Measurements from ENCODE around the gene CIC. TPM values are rescaled to one million over a fixed set of nuclear protein-coding genes. Genes with fewer than 3 reads are reported as not detected.
A peak's percentile ranks its signal among the peaks of the same experiment; 100 is the strongest.

Gene CIC
- total and polyA plus RNA-seq, 9 of the 15 experiments (the other 6 are each of a cell fraction or from before 2014, with no cell fraction given): 0.07 to 44.7 (median 8.6) TPM

DNA sequence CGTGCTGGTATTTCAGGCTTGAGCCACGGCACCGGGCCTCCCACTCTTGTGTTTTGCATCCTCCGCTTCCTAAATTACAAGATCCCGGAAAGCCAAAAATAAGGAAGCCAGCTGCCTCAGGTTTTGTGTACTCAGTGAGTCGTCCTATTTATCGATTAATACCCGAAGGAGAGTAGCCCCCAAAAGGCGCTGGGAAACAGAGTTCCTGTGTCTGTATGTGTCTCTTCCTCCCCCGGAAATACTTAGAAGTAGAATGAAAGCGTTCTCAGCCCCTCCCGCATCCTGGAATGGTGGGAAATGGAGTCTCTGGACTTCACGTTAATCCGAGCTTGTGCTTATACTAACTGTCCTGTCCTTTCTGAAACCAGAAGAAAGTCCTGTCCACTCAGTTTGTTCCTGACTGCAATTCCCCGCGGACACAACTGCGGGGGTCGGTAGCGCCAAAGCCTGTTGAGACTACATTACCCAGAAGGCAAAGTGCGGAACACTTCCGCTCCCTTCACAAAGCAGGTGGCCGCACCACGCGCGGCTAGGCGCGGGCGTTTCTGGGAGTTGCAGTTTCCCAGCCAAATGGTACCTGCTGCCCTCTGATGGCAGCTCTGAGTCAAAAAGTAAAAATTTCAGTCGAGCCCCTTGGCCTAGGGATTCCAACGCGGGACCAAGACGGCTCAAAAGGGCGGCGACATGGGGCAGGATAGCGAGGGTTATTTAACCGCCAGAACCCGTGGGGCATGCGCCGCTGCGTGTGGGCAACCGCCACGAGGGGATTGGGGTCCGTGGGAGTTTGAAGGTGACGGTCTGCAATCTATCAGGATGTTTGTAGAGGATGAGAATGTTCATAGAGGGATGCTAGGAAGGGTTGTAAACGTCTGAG lies 24.5 kb upstream of the CIC start (continued):
- TF ChIP-seq, protein P1, sequence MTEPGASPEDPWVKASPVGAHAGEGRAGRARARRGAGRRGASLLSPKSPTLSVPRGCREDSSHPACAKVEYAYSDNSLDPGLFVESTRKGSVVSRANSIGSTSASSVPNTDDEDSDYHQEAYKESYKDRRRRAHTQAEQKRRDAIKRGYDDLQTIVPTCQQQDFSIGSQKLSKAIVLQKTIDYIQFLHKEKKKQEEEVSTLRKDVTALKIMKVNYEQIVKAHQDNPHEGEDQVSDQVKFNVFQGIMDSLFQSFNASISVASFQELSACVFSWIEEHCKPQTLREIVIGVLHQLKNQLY (CRISPR knock-in tag; conservative IDR thresholded peaks at IDR 0.05): peak in 1 of 2 experiments; percentile 63; a peak in 1 of 4 replicates
- TF ChIP-seq CBFA2T3 (IDR thresholded peaks at IDR 0.05) (no peak), ZNF561 (CRISPR knock-in tag; conservative IDR thresholded peaks at IDR 0.05) (no peak), SRF (CRISPR knock-in tag; IDR thresholded peaks at IDR 0.05) (peak in 1 of 2 experiments; percentile 70; a peak in 1 of 4 replicates), SIN3A (IDR thresholded peaks at IDR 0.05; ENCODE audit: borderline replicate concordance in 2 of 2, control insufficient read depth in 1 of 2, low read depth in 2 of 2, low read length in 2 of 2) (no peak; a peak in 2 of 4 replicates), ZNF764 (CRISPR knock-in tag; IDR thresholded peaks at IDR 0.05; ENCODE audit: low read depth) (no peak), ZNF57 (CRISPR knock-in tag; IDR thresholded peaks at IDR 0.05) (0 out of 2 replicates have a peak, but pooled peaks have one; percentile 50), LCOR (CRISPR knock-in tag; IDR thresholded peaks at IDR 0.05) (no peak), PHTF2 (CRISPR knock-in tag; IDR thresholded peaks at IDR 0.05) (no peak), SRSF3 (IDR thresholded peaks at IDR 0.05; ENCODE audit: insufficient read depth, low read length) (no peak), ZZZ3 (IDR thresholded peaks at IDR 0.05) (no peak), ARID1B (IDR thresholded peaks at IDR 0.05) (no peak; the same call in 1 of the 2 replicates), ZNF174 (CRISPR knock-in tag; IDR thresholded peaks at IDR 0.05) (no peak), NEUROD1 (IDR thresholded peaks at IDR 0.05; ENCODE audit: borderline replicate concordance, low read depth, low read length, partially characterized antibody) (no peak), HDAC8 (tag; IDR thresholded peaks at IDR 0.05) (no peak), SMC3 (conservative IDR thresholded peaks at IDR 0.05; ENCODE audit: insufficient read depth, low read depth, low read length) (peak; percentile 47; the same call in 1 of the 2 replicates), RCOR1 (IDR thresholded peaks at IDR 0.05; ENCODE audit: borderline replicate concordance in 1 of 2, low read depth in 2 of 2, low read length in 2 of 2) (peak in 1 of 2 experiments; percentile 43; a peak in 1 of 4 replicates), ESRRA (IDR thresholded peaks at IDR 0.05; ENCODE audit: borderline replicate concordance, low read depth) (no peak; the same call in 1 of the 2 replicates), ESRRB (CRISPR knock-in tag; IDR thresholded peaks at IDR 0.05; ENCODE audit: borderline replicate concordance) (no peak)
- TF ChIP-seq, protein P2, sequence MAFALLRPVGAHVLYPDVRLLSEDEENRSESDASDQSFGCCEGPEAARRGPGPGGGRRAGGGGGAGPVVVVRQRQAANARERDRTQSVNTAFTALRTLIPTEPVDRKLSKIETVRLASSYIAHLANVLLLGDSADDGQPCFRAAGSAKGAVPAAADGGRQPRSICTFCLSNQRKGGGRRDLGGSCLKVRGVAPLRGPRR (CRISPR knock-in tag; IDR thresholded peaks at IDR 0.05): no peak
- TF ChIP-seq, protein P3, sequence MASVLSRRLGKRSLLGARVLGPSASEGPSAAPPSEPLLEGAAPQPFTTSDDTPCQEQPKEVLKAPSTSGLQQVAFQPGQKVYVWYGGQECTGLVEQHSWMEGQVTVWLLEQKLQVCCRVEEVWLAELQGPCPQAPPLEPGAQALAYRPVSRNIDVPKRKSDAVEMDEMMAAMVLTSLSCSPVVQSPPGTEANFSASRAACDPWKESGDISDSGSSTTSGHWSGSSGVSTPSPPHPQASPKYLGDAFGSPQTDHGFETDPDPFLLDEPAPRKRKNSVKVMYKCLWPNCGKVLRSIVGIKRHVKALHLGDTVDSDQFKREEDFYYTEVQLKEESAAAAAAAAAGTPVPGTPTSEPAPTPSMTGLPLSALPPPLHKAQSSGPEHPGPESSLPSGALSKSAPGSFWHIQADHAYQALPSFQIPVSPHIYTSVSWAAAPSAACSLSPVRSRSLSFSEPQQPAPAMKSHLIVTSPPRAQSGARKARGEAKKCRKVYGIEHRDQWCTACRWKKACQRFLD (CRISPR knock-in tag; IDR thresholded peaks at IDR 0.05): peak; percentile 83
- TF ChIP-seq, protein P4, sequence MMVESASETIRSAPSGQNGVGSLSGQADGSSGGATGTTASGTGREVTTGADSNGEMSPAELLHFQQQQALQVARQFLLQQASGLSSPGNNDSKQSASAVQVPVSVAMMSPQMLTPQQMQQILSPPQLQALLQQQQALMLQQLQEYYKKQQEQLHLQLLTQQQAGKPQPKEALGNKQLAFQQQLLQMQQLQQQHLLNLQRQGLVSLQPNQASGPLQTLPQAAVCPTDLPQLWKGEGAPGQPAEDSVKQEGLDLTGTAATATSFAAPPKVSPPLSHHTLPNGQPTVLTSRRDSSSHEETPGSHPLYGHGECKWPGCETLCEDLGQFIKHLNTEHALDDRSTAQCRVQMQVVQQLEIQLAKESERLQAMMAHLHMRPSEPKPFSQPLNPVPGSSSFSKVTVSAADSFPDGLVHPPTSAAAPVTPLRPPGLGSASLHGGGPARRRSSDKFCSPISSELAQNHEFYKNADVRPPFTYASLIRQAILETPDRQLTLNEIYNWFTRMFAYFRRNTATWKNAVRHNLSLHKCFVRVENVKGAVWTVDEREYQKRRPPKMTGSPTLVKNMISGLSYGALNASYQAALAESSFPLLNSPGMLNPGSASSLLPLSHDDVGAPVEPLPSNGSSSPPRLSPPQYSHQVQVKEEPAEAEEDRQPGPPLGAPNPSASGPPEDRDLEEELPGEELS (CRISPR knock-in tag; IDR thresholded peaks at IDR 0.05; ENCODE audit: borderline replicate concordance): no peak
